HCT116 (cell line): Measurements from ENCODE around the gene CIAO1.

Experiments
- EGR1 ChIP-seq: IDR thresholded peaks from 2 replicates; pipeline ENCODE4 v1.6.1; 2012; ENCODE audit warnings: low read depth
- EZH2 ChIP-seq: fragments of 200-600 bp; sonication (generic); IDR thresholded peaks from 2 replicates; pipeline ENCODE4 v1.6.1; 2017; ENCODE audit warnings: antibody characterized with exemption, mixed run types
- EZH2phosphoT487 ChIP-seq: fragments of 200-600 bp; IDR thresholded peaks from 2 replicates; pipeline ENCODE4 v1.6.1; 2018; ENCODE audit warnings: antibody characterized with exemption, borderline replicate concordance
- POLR2AphosphoS5 ChIP-seq: IDR thresholded peaks from 2 replicates; pipeline ENCODE4 v1.6.1; 2011; ENCODE audit warnings: mild to moderate bottlenecking, low read depth, low read length, moderate library complexity
- RAD21 ChIP-seq: IDR thresholded peaks from 2 replicates; pipeline ENCODE4 v1.6.1; 2012; ENCODE audit warnings: low read depth, mild to moderate bottlenecking
- TF ChIP-seq, protein P1 (sequence below), 3 experiments: fragments of 200-600 bp in 1 of 3; sonication (generic) in 1 of 3; IDR thresholded peaks in 2 of 3; conservative IDR thresholded peaks in 1 of 3; 2 replicates each; pipeline ENCODE4 v1.5.1; 2012 to 2017; ENCODE audit warnings: low read depth in 2 of 3, low read length in 2 of 3, antibody characterized with exemption in 1 of 3, borderline replicate concordance in 1 of 3, control low read depth in 1 of 3, mild to moderate bottlenecking in 1 of 3, mixed read lengths in 1 of 3, mixed run types in 1 of 3, moderate library complexity in 1 of 3; ENCODE audit not compliant: insufficient read depth in 1 of 3
- TF ChIP-seq, protein P2 (sequence below): IDR thresholded peaks from 2 replicates; pipeline ENCODE4 v1.6.1; 2012

GRCh38 chr2:96251721-96252292, 14.2 kb upstream of the CIAO1 start:
- TF ChIP-seq, protein P1, sequence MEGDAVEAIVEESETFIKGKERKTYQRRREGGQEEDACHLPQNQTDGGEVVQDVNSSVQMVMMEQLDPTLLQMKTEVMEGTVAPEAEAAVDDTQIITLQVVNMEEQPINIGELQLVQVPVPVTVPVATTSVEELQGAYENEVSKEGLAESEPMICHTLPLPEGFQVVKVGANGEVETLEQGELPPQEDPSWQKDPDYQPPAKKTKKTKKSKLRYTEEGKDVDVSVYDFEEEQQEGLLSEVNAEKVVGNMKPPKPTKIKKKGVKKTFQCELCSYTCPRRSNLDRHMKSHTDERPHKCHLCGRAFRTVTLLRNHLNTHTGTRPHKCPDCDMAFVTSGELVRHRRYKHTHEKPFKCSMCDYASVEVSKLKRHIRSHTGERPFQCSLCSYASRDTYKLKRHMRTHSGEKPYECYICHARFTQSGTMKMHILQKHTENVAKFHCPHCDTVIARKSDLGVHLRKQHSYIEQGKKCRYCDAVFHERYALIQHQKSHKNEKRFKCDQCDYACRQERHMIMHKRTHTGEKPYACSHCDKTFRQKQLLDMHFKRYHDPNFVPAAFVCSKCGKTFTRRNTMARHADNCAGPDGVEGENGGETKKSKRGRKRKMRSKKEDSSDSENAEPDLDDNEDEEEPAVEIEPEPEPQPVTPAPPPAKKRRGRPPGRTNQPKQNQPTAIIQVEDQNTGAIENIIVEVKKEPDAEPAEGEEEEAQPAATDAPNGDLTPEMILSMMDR (IDR thresholded peaks at IDR 0.05 in 2 of 3, conservative IDR thresholded peaks at IDR 0.05 in 1 of 3; ENCODE audit: borderline replicate concordance in 1 of 3, insufficient read depth in 1 of 3, low read depth in 2 of 3, low read length in 2 of 3): no peak
- no peak for TF ChIP-seq EZH2
- no peak for TF ChIP-seq RAD21
- TF ChIP-seq EGR1: no peak
- no peak; the same call in 1 of the 2 replicates for TF ChIP-seq POLR2AphosphoS5
- no peak for TF ChIP-seq EZH2phosphoT487
- TF ChIP-seq, protein P2, sequence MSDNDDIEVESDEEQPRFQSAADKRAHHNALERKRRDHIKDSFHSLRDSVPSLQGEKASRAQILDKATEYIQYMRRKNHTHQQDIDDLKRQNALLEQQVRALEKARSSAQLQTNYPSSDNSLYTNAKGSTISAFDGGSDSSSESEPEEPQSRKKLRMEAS: no peak
